Glomerular visceral epithelial cell (primary cell): Measurements from ENCODE around the gene KIAA1755.

ENCODE experiments used
- DNase-seq: peaks from one replicate; pipeline ENCODE4 v3.0.0-alpha.2; 2016; ENCODE audit errors: extremely low spot score

Gene KIAA1755

DNA sequence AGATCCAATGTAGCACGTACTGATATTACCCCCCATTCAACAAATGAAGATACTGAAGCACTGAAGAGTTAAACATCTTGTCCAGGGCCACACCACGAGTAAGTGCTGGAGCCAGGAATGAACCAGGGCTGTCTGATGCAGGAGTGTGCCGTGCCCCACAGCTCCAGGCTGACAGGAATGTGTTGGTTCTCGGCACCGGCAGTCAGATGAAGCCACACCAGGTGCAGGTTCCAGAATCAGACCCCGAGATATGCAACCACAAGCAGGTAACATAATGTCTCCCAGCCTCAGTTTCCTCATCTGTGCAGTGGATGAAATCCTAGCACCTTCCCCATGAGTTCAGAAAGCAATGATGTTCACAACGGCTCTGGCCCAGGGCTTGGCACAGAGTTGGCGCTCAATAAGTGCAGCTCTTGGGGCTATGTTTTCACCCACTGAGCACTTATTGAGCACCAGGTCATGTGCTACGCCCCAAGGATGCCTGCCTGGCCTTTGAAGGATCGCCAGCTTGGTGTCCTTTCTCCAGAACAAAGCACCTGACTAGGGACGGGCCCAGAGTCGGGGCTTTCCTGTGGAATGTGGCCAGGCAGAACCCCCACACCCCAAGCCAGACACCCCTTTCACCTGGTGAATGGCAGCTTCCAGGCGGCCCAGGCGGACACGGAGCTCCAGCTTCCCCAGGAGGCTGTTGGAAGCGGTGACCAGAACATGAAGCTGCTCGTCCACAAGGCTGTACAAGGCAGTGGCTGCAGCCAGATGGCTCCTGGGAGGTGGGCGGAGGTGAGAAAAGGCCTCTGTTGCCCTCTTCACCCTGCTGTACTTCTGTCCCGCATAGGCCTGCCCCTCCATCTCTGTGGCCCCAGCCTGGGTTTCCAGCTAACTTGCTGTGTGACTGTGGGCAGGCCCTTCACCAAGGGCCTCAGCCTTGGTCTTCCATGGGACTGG, 41.3 kb downstream of the KIAA1755 start:
- no peak for DNase-seq

DNA sequence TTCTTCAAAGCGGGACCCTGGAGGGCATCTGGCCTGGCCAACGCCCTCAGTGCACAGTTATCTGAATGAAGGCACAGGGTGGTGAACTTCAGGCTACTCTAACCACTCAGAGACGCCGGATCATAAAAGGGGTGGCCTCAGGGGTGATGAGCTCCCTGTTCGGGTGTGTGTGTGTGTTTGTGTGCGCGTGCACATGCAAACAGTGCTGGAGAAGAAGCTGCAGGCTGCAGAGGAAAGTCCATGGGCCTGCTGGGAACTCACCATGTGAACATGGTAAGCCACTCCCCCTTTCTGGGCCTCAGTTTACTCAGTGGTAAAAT, 42.0 kb downstream of the KIAA1755 start:
- no peak for DNase-seq

GRCh38 chr20:38217791-38218565, 42.6 kb downstream of the KIAA1755 start:
- DNase-seq, result peak; percentile 92

DNA sequence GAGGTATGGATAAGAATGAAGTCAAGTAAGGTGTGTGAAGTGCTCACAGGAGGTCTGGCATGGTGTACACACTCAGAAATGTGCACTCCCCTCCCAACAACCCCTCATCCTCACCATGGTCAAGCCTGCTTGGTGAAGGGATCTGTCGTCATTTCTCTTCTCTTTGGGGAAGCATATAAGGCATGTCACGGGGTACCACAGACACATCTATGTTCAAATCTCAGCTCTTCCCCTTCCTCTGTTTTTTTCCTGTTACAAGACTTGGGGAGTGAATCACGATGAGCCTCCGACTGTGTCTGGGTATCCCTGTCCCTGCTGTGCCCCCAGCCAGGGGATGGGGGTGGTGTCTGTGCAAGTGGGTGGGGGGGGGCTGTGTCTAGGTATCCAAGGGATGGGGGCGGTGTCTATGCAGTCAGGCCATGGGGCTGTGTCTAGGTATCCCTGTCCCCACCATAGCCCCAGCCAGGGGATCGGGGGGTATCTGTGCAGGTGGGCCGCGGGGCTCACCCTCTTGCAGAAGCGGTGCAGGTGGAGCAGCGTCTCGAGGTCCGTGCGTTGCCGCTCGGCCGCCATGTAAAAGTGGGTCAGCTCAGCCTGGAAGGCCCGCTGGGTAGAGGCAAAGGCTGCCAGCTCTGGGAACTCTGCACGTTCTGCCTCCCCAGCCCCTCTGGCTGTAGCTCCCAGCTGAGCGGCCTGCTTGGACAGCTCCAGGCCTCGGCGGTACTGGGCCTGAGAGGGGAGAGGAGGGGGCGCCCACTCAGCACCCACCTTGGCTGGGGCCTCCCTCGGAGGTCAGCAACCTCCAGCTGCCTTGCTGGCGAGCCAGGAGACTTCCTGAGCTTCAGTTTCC, 43.6 kb downstream of the KIAA1755 start:
- no peak for DNase-seq

DNA sequence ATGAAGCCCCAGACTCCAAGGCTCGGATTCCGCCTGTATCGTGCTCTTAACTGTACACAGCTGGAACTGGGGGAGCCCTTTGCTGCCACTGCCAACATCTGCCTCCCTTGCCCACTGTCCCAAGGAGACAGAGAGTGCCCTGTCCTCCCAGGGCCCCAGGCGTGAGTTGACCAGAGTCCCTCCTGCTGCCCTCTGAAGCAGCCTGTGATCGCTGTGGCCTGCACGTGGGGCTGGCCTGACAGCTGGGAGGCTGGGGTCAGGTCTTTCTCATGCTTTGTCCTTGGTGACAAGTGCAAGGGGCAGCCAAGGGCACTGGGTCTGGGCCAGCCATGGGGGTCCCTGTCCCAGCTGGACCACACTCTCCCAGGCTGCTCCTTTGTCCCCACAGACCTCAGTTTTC, 44.3 kb downstream of the KIAA1755 start:
- no peak for DNase-seq

DNA sequence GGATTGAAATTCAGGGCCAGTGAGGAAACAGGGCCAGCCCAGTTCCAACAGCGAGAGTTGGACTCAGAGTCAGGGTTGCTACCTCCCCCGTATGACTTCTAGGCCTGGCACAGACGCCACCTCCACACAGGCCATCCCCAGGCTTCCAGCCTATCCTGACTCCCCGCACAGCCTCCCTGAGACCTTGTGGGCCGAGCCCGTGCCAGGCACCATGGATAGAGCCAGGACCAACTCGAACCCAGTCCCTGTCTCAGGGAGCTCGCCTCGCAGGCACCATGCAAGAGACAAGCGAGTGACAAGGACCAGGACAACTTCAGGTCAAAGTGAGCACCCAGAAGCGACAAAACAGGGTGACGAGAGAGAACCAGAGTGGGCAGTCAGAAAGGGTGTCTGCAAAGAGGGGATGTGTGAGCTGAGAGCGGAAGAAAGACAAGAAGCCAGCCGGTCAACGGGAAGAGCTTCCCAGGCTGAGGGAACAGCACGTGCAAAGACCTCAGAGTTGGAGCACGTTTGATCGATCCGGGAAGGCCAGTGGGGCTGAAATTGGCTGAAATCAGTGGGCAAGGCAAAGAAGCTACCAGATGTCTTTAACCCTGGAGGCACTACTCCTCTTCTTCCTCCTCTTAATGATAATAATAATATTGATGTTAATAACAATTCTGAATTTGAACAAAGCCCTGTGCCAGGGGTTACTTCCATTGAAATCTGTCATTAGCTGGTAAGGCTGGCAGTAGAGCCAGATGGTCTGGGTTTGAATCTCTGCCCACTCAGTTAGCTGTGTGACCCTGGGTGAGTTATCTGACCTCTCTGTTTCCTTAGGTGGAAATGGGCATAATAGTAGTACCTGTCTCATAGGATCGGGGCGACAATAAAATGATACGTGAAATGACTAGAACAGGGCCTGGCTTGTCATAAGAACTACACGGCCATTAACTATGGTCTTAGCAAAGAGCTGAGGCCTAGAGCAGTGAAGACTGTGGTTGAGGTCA, 45.0 kb downstream of the KIAA1755 start:
- DNase-seq, result no peak

DNA sequence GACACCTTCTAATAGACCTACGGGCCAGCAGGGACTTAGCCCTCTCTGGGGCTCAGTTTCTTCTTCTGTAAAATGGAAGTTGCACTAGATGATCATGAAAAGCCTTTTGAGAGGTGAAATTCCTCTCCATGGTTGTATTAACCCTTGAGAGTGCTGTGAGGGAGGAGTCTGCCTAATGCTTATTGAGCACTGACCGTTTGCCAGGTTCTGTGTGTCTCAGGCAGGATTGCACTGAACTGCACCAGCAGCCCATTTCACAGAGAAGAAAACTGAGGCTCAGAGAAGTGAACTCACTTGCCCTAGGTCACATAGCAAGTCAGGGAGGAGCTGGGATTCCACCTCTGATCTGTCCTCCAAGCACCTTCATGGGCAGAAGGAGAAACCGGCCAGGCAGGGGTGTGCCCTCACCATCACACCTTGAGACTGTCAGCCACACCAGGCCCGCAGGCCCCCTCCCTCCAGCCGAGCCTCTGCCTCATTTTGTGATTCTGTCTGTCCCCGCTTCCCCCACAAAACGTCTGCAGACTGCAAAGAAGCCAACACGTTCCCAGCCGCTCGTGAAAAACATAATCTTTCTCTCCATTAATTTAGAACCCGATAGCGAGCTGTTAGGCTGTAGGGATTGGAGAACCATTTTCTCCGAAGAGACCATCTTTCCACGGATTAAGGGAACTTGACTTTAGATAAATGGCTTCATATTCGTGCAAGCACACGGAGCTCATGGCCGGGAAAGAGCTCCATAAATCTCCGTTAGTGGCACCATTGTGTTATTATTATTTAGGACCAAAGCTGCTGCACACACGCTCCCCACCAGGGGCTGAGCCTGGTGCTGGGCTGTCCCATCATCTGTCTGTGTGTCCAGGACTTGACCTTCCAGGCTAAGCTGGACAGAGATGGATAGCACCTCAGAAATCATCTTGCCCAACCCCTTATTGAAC, 46.0 kb downstream of the KIAA1755 start:
- no peak for DNase-seq

- DNase-seq, result no peak
Measured at GRCh38 chr20:38213607-38213940, 47.0 kb downstream of the KIAA1755 start.

DNA sequence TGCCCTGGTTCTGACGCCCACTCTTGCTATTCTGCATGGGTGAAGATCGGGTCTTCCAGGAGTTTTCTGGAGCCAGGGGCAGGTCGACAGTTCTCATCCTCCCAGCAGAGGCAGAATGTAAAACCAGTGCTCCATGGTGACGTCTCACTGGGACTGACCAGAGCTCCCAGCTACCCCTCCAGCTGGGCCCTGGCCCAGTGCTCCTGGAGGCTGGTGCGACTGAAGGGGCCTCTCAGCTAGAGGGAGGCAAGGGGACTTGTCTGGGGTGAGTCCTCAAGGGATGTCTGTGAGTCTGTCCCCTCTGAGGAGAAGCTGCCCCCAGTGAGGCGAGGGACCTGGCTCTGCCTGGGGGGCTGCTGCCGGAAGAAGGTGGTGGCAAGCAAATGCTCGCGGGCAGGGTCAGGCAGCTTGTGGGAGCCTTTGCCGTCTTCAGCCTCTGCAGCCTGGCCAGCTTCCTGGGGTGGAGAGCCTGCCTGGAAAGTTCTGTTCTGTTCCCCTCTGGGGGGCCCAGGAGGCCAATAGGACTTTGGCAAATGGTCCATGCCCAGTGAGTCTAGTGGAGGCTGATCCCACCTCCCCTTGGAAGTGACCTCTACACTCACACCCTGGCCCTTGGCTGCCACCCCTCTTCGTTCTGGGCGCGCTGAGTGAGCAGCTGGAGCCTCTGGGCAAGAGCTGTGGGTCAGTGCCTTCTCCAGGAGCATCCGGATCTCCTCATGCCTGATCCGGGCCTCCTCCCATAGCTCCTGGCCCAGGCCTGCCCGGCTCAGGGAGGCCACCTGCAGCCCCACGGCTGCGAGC, 47.5 kb downstream of the KIAA1755 start:
- no peak for DNase-seq

DNA sequence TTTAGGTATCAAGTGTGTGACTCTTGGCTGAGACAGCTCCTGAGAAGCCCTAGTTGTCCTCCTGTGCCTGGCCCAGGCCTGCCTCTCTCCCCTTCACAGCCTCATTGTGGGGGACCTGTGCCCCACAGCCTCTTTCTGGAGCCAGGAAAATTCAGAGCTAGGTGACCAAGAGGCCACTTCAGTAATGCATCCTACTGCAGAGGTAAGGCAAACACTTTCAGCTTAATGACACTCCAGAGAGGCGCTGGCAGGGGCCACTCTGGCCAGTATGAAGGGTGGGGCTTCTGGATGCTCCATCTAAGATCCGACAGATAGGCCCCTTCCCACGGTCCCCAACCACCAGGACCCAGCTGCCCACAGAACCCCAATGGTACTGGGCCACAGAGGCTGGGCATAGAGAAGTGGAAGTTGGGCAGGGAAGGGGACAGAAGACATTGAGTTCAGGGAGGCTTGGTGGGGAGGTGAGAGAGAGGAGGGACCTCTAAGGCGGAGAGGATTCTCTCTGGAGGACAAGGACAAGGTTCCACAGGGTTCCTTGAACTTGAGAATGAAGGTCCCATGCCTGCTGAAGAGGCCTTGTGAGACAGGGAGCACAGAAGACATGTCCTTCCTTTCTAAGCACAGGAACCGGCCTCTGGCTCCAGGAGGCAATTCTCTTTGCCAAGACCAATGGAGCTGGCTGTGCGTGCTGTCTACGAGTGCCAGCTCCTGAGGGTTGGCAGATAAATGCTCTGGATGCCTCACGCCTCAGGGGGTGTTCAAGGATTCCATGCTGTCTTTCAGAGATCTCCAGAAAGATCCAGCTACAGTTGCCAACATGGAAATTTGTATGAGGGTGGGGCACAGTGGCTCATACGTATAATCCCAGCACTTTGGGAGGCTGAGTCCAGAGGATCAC, 49.1 kb downstream of the KIAA1755 start:
- no peak for DNase-seq

GRCh38 chr20:38210741-38211140, 49.8 kb downstream of the KIAA1755 start:
- peak; percentile 39 for DNase-seq

- peak; percentile 34 for DNase-seq
Measured at GRCh38 chr20:38209736-38210405, 50.7 kb downstream of the KIAA1755 start.

DNA sequence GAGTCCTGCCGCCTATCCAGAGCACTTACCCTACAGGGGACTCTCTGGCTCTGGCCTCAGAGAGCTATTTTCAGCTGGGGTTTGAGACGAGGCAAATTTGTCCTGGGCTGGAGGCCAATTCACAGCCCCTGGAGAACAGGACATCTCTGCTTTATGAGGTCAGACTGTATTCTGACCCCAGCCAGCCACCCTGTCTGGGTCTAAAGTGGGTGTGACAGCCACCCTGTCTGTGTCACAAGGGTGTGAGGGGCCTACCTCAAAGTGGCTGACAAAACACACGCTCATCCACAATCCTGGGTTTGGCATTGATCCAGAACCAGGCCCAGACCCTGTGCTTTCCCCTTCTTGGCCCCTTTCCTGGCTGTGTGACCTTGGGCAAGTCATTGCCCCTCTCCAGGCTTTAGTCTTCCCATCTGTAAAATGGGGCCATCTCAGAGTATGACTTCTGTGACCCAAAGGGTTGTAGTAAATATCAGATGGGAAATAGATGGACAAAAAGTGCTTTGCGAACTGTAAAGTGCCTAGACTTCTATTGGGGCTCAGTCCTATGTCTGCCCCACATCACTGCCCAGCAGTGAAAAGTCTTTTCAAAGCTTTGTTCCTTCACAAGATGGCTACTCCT, 51.4 kb downstream of the KIAA1755 start:
- peak; percentile 28 for DNase-seq

DNA sequence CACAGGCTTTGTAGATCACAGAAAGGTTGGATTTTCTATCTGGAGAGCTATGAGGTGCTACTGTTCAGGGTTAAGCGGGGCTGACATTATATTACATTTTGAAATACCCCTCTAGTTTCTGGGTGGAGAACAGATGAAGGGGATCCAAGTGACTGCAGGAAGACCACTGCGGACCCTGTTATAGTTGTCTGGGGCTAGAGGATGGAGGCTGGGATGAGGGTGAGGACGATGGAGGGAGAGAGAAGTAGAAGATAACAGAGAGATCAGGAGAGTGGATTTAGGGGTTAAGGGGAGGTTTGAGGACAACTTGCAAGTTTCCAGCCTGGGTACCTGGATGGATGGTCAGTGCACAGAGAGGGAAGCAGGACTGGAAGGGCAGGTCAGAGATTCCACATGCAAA, 52.0 kb downstream of the KIAA1755 start:
- no peak for DNase-seq

DNA sequence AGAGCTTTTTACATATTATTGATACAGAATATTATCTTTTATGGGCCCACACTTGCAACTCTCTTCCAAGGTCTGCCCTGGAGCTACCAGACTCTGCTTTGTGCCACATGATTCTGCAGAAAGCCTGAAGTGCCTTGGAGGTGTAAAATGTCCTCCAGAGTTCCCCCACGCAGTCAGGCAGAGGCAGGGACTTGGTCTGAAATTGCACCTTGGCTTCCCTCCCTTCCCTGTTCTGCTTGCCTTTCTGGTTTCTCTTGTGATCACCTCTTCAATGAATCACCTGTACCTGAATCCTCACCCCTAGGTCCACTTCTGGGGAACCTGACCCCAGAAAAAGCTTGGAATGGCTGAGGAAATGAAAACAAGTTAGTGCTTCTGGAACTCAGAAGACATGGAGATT, 52.4 kb downstream of the KIAA1755 start:
- no peak for DNase-seq

DNA sequence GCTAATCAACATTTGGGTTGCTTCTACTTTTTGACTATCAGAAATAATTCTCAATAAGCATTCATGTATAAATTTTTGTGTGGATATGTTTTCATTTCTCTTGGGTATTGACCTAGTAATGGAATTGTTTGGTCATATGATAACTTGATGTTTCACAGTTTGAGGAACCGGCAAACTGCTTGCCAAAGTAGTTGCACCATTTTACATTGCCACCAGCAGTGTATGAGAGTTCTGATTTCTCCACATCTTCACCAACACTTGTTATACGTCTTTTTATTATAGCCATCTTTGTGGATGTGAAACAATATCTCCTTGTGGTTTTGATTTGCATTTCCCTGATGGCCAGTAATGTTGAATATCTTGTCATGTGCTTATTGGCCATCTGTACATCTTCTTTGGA, 52.9 kb downstream of the KIAA1755 start:
- DNase-seq, result no peak

- DNase-seq, result no peak
Measured at GRCh38 chr20:38205001-38205400, 55.5 kb downstream of the KIAA1755 start.
